Type B pancreatic cell (in vitro differentiated cells): ENCODE measurements around the gene FNDC3A. TPM values are rescaled to one million over a fixed set of nuclear protein-coding genes. Genes with fewer than 3 reads are reported as not detected.
A peak's percentile ranks its signal among the peaks of the same experiment; 100 is the strongest.

Source experiments
- DNase-seq: peaks from one replicate; pipeline ENCODE4 v3.0.0; 2021; ENCODE audit warnings: mixed read lengths; ENCODE audit not compliant: unreplicated experiment; ENCODE audit errors: extremely low spot score
- H3K27ac Mint-ChIP-seq: 2 replicates; pipeline ENCODE4 v1.8.0; 2021; ENCODE audit warnings: mild to moderate bottlenecking, mixed read lengths
- H3K27me3 Mint-ChIP-seq: 2 replicates; pipeline ENCODE4 v1.8.0; 2021; ENCODE audit warnings: mixed read lengths
- H3K36me3 Mint-ChIP-seq: 2 replicates; pipeline ENCODE4 v1.8.0; 2021; ENCODE audit warnings: mixed read lengths
- H3K4me1 Mint-ChIP-seq: one replicate; pipeline ENCODE4 v1.8.0; 2021; ENCODE audit warnings: mixed read lengths; ENCODE audit not compliant: unreplicated experiment
- H3K4me3 Mint-ChIP-seq: 2 replicates; pipeline ENCODE4 v1.8.0; 2021; ENCODE audit warnings: mild to moderate bottlenecking, mixed read lengths
- H3K9me3 Mint-ChIP-seq: 2 replicates; pipeline ENCODE4 v1.8.0; 2021; ENCODE audit warnings: mixed read lengths
- CTCF ChIP-seq: fragments of 200-600 bp; sonication (generic); conservative IDR thresholded peaks from 2 replicates; pipeline ENCODE4 v1.5.0; 2021; ENCODE audit warnings: antibody characterized with exemption, mild to moderate bottlenecking
- total RNA-seq: library from RNA; stranded (reverse); gene quantifications from 2 replicates; pipeline ENCODE4 v1.2.1, GENCODE V29; 2021; ENCODE audit warnings: low replicate concordance

FNDC3A gene
- total RNA-seq, 1 donor from 2014 or later = 65.7 TPM

GRCh38 chr13:49098771-49099512, 123.2 kb downstream of the FNDC3A start:
- H3K27me3 Mint-ChIP-seq = no peaks in the 10 kb centered on the region
- DNase-seq = no peak
- peaks cover 4% of the 10 kb centered on the region for H3K36me3 Mint-ChIP-seq
- TF ChIP-seq CTCF = peak; percentile 53
- H3K4me3 Mint-ChIP-seq = no peak overlapping the region
- H3K27ac Mint-ChIP-seq = peak overlapping the region; percentile 65
- H3K4me1 Mint-ChIP-seq = peaks cover 19% of the 10 kb centered on the region
- H3K9me3 Mint-ChIP-seq = no peaks in the 10 kb centered on the region

- Mint-ChIP-seq H3K27me3 (no peaks in the 10 kb centered on the region), H3K4me1 (peaks cover 19% of the 10 kb centered on the region), H3K36me3 (peaks cover 4% of the 10 kb centered on the region), H3K27ac (peak overlapping the region; percentile 65), H3K9me3 (no peaks in the 10 kb centered on the region), H3K4me3 (no peak overlapping the region)
- DNase-seq = no peak
- TF ChIP-seq CTCF = no peak
These were observed 123.8 kb downstream of the FNDC3A start for GRCh38 chr13:49099513-49099877.

- Mint-ChIP-seq H3K4me3 (no peak overlapping the region), H3K9me3 (no peaks in the 10 kb centered on the region), H3K36me3 (peaks cover 4% of the 10 kb centered on the region), H3K27me3 (no peaks in the 10 kb centered on the region), H3K4me1 (peaks cover 19% of the 10 kb centered on the region), H3K27ac (no peak overlapping the region)
- TF ChIP-seq CTCF = no peak
- no peak for DNase-seq
These were observed 125.2 kb downstream of the FNDC3A start for GRCh38 chr13:49100637-49101570.

DNA sequence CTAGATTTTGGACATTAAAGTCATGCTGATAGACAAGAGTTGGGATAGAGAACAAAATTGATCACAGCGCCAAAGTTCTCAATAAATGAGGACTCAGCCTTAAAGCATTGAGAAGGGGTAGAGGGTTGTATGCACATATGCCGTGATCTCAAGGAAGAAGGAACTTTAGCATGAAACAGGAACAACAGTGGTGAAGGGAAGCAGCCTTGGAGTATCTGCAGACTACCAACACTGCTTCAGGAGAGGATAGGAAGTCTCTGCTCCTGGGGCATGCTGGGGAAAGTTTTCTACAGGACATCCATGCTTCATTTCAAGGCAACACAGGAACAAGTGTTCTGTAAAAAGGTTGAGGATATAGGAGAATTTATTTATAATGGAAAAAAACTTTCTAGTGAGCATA, 132.5 kb downstream of the FNDC3A start:
- Mint-ChIP-seq H3K9me3 (no peaks in the 10 kb centered on the region), H3K4me1 (peaks cover 8% of the 10 kb centered on the region), H3K27ac (no peak overlapping the region), H3K36me3 (peaks cover 6% of the 10 kb centered on the region), H3K4me3 (no peak overlapping the region), H3K27me3 (no peaks in the 10 kb centered on the region)
- TF ChIP-seq CTCF = no peak
- DNase-seq = no peak

DNA sequence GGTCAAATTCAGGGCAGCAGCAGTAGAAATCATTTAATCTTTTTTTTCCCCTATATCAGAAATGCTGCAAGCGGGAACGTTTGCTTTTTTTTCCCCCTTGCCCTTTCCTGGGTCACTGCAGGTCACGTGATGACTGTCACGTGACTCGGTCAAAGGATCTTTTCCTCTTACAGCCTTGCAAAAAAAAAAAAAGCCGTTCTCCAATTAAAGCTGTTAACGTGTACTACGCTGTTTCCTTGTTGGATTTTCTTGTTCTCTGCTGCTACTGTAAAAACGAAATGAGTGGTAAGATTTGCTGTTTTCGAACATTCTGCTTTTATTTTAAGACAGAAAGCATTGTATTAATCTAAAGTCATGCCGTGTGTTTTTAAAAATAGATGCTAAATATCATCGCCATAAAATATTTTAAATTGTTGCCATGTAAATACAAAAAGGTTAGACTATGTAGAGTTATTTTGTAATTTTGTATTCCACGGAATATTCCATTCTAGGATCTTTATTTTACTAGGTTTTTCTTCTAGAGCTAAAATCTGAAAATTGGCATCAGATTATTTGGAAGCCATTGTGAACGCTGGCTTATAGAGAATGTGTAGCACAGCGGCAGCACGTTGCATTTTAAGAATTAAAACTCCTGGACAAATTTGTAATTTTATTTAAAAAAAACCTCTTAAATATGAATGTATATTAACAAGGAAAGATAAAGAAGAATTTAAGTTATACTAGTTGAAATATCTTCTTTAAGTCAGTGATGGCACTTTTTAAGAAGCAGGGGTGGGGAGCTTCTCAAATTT, 134.6 kb downstream of the FNDC3A start:
- no peaks in the 10 kb centered on the region for H3K27me3 Mint-ChIP-seq
- TF ChIP-seq CTCF = no peak
- peaks cover 10% of the 10 kb centered on the region for H3K36me3 Mint-ChIP-seq
- H3K27ac Mint-ChIP-seq = peak overlapping the region; percentile 91
- H3K4me1 Mint-ChIP-seq = peaks cover 12% of the 10 kb centered on the region
- H3K4me3 Mint-ChIP-seq = peak overlapping the region; percentile 89
- no peaks in the 10 kb centered on the region for H3K9me3 Mint-ChIP-seq
- peak; percentile 78 for DNase-seq
